ENCODE results near the gene RNASEL. TPM values are rescaled to one million over a fixed set of nuclear protein-coding genes. Genes with fewer than 3 reads are reported as not detected.

Gene RNASEL
- total and polyA plus RNA-seq, 2 of the 13 experiments (the other 11 are each of a cell fraction or from before 2014, with no cell fraction given) = 0.05 to 0.20 TPM

DNA sequence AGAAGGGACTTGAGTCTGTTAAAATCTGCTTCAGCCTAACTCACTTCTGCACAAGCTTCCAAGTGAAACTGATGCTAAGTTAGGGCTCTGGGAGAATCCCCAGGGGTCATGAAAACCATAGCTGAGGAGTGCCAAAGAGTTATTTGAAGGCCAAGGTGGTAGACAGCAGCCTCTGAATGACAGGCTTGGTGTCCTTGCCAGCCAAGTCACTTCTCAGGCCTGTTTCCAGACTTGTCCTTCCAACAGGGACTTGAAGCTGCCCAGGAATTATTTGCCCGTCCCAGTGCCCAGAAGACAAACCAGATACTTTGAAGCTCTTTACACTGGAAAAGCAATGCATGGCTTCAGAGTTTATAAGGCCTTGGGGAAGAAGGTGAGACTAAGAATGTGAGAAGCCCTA lies 33.6 kb downstream of the RNASEL start (continued):
- TF ChIP-seq ZNF512B (CRISPR knock-in tag; IDR thresholded peaks at IDR 0.05; ENCODE audit: borderline replicate concordance) (no peak), HCFC1 (IDR thresholded peaks at IDR 0.05; ENCODE audit: low read depth, low read length) (no peak), ZBTB38 (CRISPR knock-in tag; IDR thresholded peaks at IDR 0.05) (no peak), PHF8 (CRISPR knock-in tag; IDR thresholded peaks at IDR 0.05) (no peak), ZNF567 (CRISPR knock-in tag; IDR thresholded peaks at IDR 0.05; ENCODE audit: borderline replicate concordance) (no peak), PRPF4 (IDR thresholded peaks at IDR 0.05; ENCODE audit: low read depth, low read length, poor library complexity, severe bottlenecking) (no peak), KLF12 (CRISPR knock-in tag; IDR thresholded peaks at IDR 0.05; ENCODE audit: borderline replicate concordance) (no peak)
- TF ChIP-seq, protein P1, sequence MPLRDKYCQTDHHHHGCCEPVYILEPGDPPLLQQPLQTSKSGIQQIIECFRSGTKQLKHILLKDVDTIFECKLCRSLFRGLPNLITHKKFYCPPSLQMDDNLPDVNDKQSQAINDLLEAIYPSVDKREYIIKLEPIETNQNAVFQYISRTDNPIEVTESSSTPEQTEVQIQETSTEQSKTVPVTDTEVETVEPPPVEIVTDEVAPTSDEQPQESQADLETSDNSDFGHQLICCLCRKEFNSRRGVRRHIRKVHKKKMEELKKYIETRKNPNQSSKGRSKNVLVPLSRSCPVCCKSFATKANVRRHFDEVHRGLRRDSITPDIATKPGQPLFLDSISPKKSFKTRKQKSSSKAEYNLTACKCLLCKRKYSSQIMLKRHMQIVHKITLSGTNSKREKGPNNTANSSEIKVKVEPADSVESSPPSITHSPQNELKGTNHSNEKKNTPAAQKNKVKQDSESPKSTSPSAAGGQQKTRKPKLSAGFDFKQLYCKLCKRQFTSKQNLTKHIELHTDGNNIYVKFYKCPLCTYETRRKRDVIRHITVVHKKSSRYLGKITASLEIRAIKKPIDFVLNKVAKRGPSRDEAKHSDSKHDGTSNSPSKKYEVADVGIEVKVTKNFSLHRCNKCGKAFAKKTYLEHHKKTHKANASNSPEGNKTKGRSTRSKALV (CRISPR knock-in tag; IDR thresholded peaks at IDR 0.05) = no peak
- TF ChIP-seq, protein P2, sequence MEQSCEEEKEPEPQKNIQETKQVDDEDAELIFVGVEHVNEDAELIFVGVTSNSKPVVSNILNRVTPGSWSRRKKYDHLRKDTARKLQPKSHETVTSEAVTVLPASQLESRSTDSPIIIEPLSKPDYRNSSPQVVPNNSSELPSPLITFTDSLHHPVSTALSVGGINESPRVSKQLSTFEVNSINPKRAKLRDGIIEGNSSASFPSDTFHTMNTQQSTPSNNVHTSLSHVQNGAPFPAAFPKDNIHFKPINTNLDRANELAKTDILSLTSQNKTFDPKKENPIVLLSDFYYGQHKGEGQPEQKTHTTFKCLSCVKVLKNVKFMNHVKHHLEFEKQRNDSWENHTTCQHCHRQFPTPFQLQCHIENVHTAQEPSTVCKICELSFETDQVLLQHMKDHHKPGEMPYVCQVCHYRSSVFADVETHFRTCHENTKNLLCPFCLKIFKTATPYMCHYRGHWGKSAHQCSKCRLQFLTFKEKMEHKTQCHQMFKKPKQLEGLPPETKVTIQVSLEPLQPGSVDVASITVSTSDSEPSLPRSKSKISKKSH (CRISPR knock-in tag; IDR thresholded peaks at IDR 0.05; ENCODE audit: borderline replicate concordance) = no peak
- TF ChIP-seq, protein P3, sequence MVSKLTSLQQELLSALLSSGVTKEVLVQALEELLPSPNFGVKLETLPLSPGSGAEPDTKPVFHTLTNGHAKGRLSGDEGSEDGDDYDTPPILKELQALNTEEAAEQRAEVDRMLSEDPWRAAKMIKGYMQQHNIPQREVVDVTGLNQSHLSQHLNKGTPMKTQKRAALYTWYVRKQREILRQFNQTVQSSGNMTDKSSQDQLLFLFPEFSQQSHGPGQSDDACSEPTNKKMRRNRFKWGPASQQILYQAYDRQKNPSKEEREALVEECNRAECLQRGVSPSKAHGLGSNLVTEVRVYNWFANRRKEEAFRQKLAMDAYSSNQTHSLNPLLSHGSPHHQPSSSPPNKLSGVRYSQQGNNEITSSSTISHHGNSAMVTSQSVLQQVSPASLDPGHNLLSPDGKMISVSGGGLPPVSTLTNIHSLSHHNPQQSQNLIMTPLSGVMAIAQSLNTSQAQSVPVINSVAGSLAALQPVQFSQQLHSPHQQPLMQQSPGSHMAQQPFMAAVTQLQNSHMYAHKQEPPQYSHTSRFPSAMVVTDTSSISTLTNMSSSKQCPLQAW (CRISPR knock-in tag; IDR thresholded peaks at IDR 0.05) = no peak
